Stimulated activated naive B cell treated with anti-CD40 and anti-IgM and Interleukin-4, amounts not matched to agents 10 μg/mL and 1 μg/mL and 100 μg/mL, for 72 hours (primary cell): ENCODE measurements around the gene MKLN1.

Experiments used
- ATAC-seq, 2 donors: fragments of 150-1000 bp; cut with Tn5 transposase; replicated peaks; 2 replicates each; pipeline ENCODE4 v1.10.0; 2021; ENCODE audit warnings: moderate library complexity in 1 of 2
- DNase-seq: peaks from one replicate; pipeline ENCODE4 v3.0.0; 2021
- H3K27ac Mint-ChIP-seq: one replicate; pipeline ENCODE4 v1.8.0; 2022; ENCODE audit warnings: mild to moderate bottlenecking, mixed read lengths
- H3K27me3 Mint-ChIP-seq, 2 donors: one replicate each; pipeline ENCODE4 v1.8.0; 2022; ENCODE audit warnings: mixed read lengths in 2 of 2
- H3K36me3 Mint-ChIP-seq, 2 donors: one replicate each; pipeline ENCODE4 v1.8.0; 2022; ENCODE audit warnings: mixed read lengths in 2 of 2, mild to moderate bottlenecking in 1 of 2
- H3K4me1 Mint-ChIP-seq, 2 donors: one replicate each; pipeline ENCODE4 v1.8.0; 2022; ENCODE audit warnings: mixed read lengths in 2 of 2, mild to moderate bottlenecking in 1 of 2
- H3K4me3 Mint-ChIP-seq, 2 donors: one replicate each; pipeline ENCODE4 v1.8.0; 2022; ENCODE audit warnings: mild to moderate bottlenecking in 2 of 2, mixed read lengths in 2 of 2, moderate library complexity in 1 of 2
- H3K9me3 Mint-ChIP-seq, 2 donors: one replicate each; pipeline ENCODE4 v1.8.0; 2022; ENCODE audit warnings: mixed read lengths in 2 of 2, mild to moderate bottlenecking in 1 of 2

MKLN1 gene

DNA sequence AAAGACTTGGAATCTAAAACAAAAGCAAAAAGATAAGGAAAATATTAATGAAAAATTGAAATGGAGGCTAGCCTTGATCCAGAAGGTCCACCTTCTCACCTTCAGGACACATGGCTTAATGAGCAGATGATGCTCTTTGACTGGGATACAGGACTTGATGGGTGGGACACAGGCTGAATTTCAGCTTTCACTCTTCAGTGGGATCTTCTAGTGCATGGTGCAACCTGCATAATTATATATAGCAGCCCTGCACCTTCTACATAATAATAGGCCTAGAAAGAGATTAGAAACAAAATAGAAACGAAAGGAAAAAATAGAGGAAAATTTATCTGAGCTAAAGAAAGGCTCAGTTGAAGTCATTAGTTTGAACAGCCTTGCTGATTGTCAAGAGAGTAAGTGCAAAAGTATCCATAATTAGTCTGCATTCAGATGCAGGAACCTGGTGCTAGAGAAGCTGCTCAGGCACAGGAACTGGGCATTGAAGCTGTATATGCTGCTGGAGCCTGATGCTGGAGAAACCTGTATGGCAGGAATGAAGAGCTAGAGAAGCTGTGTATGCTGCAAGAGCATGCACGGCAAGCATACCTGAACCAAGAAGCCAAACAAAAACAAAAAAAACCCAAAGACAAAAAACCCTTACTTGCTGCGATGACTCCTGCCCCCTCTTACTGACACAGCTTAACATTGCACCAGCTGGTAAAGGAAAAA lies 19.4 kb downstream of the MKLN1 start:
- Mint-ChIP-seq H3K9me3 (no peaks in the 10 kb centered on the region), H3K27me3 (no peaks in the 10 kb centered on the region), H3K4me1 (peaks cover 10 to 24% of the 10 kb centered on the region in 2 donors), H3K4me3 (no peak overlapping the region), H3K36me3 (peaks cover 6 to 20% of the 10 kb centered on the region in 2 donors), H3K27ac (no peak overlapping the region)
- no peak for DNase-seq
- ATAC-seq = no peak

DNA sequence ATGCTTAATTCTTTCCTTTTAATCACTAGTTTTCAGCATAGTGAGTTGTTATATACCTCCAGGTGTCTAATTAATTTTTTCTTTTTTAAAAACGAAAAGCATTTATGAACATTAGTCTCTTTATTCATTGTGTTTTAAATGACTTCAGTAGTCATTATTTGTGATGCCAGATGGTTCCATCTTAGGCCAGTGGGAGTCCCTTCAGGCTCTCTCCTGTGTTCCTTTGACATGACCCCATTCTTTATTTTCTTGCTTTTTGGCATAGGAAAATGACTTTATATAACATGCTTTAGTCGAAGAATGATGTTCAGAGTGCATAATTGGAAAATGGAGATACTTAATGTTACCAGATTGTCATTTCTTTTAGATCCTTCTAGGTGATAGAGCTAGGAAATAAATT lies 24.4 kb downstream of the MKLN1 start:
- H3K4me1 Mint-ChIP-seq = peaks cover 23 to 41% of the 10 kb centered on the region in 2 donors
- no peaks in the 10 kb centered on the region for H3K9me3 Mint-ChIP-seq
- DNase-seq (no peak), ATAC-seq (no peak)
- no peak overlapping the region for H3K4me3 Mint-ChIP-seq
- no peaks in the 10 kb centered on the region for H3K27me3 Mint-ChIP-seq
- H3K36me3 Mint-ChIP-seq = peaks cover 11 to 35% of the 10 kb centered on the region in 2 donors
- no peak overlapping the region for H3K27ac Mint-ChIP-seq

DNA sequence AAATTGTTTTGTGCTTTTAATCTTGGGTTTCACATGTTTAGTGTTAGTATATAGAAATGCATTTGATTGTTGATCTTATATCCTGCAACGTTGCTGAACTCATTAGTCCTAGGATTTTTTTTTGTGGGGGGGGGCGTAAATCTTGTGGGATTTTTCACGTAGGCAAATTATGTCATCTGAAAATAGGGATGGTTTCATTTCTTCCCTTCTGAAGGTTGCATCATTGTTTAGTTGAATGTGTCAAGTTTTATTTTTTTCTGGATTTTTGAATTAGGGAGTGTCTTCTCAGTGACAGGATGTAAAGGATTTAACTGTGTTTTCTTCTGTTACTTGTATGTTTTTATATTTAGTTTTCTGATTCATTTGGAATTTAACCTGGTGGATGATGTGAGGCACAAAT lies 26.7 kb downstream of the MKLN1 start:
- no peaks in the 10 kb centered on the region for H3K9me3 Mint-ChIP-seq
- H3K27ac Mint-ChIP-seq = no peak overlapping the region
- ATAC-seq (no peak), DNase-seq (no peak)
- H3K4me1 Mint-ChIP-seq = peaks cover 36 to 53% of the 10 kb centered on the region in 2 donors
- no peaks in the 10 kb centered on the region for H3K27me3 Mint-ChIP-seq
- H3K36me3 Mint-ChIP-seq = peaks cover 7 to 36% of the 10 kb centered on the region in 2 donors
- no peak overlapping the region for H3K4me3 Mint-ChIP-seq

- Mint-ChIP-seq H3K4me3 (no peak overlapping the region), H3K36me3 (peaks cover 4 to 24% of the 10 kb centered on the region in 2 donors), H3K9me3 (no peaks in the 10 kb centered on the region), H3K4me1 (peaks cover 39 to 71% of the 10 kb centered on the region in 2 donors), H3K27me3 (no peaks in the 10 kb centered on the region), H3K27ac (no peak overlapping the region)
- no peak for ATAC-seq
- no peak for DNase-seq
Measured at GRCh38 chr7:131355917-131356777, 28.5 kb downstream of the MKLN1 start.

- no peaks in the 10 kb centered on the region for H3K27me3 Mint-ChIP-seq
- no peak overlapping the region for H3K27ac Mint-ChIP-seq
- peaks cover 42 to 78% of the 10 kb centered on the region in 2 donors for H3K4me1 Mint-ChIP-seq
- H3K4me3 Mint-ChIP-seq = no peak overlapping the region
- no peak for ATAC-seq
- H3K36me3 Mint-ChIP-seq = peaks cover 4 to 19% of the 10 kb centered on the region in 2 donors
- no peak for DNase-seq
- no peaks in the 10 kb centered on the region for H3K9me3 Mint-ChIP-seq
Measured at GRCh38 chr7:131357282-131357880, 29.7 kb downstream of the MKLN1 start.

- H3K4me3 Mint-ChIP-seq = no peak overlapping the region
- H3K27ac Mint-ChIP-seq = no peak overlapping the region
- no peak for ATAC-seq
- no peaks in the 10 kb centered on the region for H3K9me3 Mint-ChIP-seq
- H3K4me1 Mint-ChIP-seq = peaks cover 42 to 75% of the 10 kb centered on the region in 2 donors
- H3K36me3 Mint-ChIP-seq = peaks cover 2 to 15% of the 10 kb centered on the region in 2 donors
- no peaks in the 10 kb centered on the region for H3K27me3 Mint-ChIP-seq
- DNase-seq = no peak
Measured at GRCh38 chr7:131358636-131359035, 31.0 kb downstream of the MKLN1 start.

GRCh38 chr7:131359136-131359776 lies 31.6 kb downstream of the MKLN1 start:
- H3K27me3 Mint-ChIP-seq = no peaks in the 10 kb centered on the region
- H3K27ac Mint-ChIP-seq = no peak overlapping the region
- ATAC-seq (no peak), DNase-seq (no peak)
- H3K4me1 Mint-ChIP-seq = peaks cover 41 to 73% of the 10 kb centered on the region in 2 donors
- H3K4me3 Mint-ChIP-seq = peak overlapping the region; percentile 22 to 44
- H3K36me3 Mint-ChIP-seq = peaks cover 2 to 12% of the 10 kb centered on the region in 2 donors
- H3K9me3 Mint-ChIP-seq = no peaks in the 10 kb centered on the region

DNA sequence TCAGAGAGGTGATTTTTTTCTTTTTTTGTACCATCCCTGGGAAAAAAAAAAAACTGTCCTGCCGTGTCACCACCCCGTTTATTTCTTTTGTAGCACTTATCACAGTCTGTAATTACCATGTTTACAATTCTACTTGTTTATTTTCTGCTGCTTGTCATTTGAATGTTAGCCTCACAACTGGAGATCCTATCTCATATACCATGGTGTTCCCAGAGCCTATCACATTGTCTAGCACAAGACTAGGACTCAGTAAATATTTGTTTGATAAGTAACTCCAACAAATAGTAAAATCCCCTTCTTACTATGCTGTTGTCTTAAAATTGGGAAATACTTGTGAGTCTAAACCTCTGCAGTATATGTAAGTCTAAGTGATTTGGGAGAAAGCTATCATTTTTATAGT lies 36.0 kb downstream of the MKLN1 start:
- Mint-ChIP-seq H3K27ac (peak overlapping the region; percentile 39), H3K9me3 (peaks cover 2 to 9% of the 10 kb centered on the region in 2 donors), H3K36me3 (peaks cover 7 to 25% of the 10 kb centered on the region in 2 donors), H3K27me3 (no peaks in the 10 kb centered on the region), H3K4me1 (peaks cover 41 to 80% of the 10 kb centered on the region in 2 donors), H3K4me3 (no peak overlapping the region)
- DNase-seq (no peak), ATAC-seq (no peak)

DNA sequence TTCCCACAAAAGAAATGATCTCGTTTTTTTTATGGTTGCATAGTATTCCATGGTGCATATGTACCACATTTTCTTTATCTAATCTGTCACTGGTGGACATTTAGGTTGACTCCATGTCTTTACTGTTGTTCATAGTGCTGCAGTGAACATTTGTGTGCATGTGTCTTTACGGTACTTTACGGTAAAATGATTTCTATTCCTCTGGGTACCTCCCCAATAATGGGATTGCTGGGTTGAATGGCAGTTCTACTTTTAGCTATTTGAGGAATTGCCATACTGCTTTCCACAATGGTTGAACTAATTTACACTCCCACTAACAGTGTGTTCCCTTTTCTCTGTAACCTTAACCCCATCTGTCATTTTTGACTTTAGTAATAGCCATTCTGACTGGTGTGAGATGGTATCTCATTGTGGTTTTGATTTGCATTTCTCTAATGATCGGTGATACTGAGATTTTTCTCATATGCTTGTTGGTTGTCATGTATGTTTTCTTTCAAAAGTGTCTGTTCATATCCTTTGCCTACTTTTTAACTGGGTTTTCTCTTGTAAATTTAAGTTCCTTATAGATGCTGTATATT lies 37.2 kb downstream of the MKLN1 start:
- Mint-ChIP-seq H3K27me3 (no peaks in the 10 kb centered on the region), H3K36me3 (peaks cover 7 to 23% of the 10 kb centered on the region in 2 donors), H3K9me3 (peaks cover 2 to 9% of the 10 kb centered on the region in 2 donors), H3K4me3 (no peak overlapping the region), H3K4me1 (peaks cover 34 to 69% of the 10 kb centered on the region in 2 donors), H3K27ac (no peak overlapping the region)
- ATAC-seq (peak; percentile 73 to 74), DNase-seq (no peak)

DNA sequence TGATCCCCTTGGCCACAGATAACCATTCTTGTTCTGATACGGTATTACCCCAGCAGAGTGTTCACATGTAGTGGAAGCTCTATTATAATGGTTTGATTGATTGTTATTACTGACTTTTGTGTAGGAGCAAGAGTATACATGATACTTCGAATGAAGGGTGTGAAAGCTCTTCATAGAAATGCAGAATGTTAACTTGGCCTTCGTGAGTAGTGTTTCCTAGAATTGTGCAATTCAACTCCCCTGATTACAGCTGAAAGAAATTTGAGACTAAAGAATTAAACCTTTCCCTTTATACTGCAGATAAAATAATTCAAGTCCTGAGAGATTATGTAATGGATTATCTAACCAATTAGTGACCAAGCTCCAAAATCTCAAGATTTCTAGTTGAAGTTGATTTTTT lies 38.2 kb downstream of the MKLN1 start:
- DNase-seq = no peak
- Mint-ChIP-seq H3K4me3 (no peak overlapping the region), H3K9me3 (peaks cover 2 to 9% of the 10 kb centered on the region in 2 donors), H3K4me1 (peaks cover 38 to 69% of the 10 kb centered on the region in 2 donors), H3K27me3 (no peaks in the 10 kb centered on the region), H3K27ac (no peak overlapping the region), H3K36me3 (peaks cover 7 to 23% of the 10 kb centered on the region in 2 donors)
- ATAC-seq = no peak

GRCh38 chr7:131369354-131369753 lies 41.7 kb downstream of the MKLN1 start:
- Mint-ChIP-seq H3K4me3 (no peak overlapping the region), H3K27ac (no peak overlapping the region), H3K27me3 (no peaks in the 10 kb centered on the region), H3K36me3 (peaks cover 11 to 22% of the 10 kb centered on the region in 2 donors), H3K9me3 (peaks cover 2 to 9% of the 10 kb centered on the region in 2 donors), H3K4me1 (peaks cover 36 to 72% of the 10 kb centered on the region in 2 donors)
- no peak for DNase-seq
- ATAC-seq = peak; percentile 42 to 67

DNA sequence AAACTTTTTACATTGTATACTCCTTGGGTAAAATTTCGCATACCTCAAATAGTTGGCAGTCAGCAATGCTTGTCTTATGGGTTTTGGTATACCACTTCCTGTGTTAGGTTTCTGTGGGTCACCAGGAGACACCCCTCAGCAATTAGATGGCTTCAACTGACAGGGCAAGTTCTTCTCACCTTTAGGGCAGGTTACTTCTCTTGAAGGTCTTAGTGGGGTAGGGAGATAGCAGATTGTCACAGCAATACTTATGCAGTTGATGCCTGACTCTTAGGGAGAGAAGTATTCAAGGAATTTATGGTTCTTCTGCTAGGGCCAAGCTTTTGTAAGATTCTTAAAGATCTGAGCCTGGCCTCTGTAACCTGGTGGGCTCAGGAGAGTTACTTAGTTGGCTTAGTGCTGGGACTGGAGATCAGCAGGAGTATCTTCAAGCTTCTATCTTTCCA lies 42.9 kb downstream of the MKLN1 start:
- H3K36me3 Mint-ChIP-seq = peaks cover 6 to 12% of the 10 kb centered on the region in 2 donors
- H3K4me1 Mint-ChIP-seq = peaks cover 27 to 63% of the 10 kb centered on the region in 2 donors
- H3K27ac Mint-ChIP-seq = no peak overlapping the region
- ATAC-seq = peak; percentile 83 to 88
- no peak overlapping the region for H3K4me3 Mint-ChIP-seq
- H3K9me3 Mint-ChIP-seq = peaks cover 2 to 4% of the 10 kb centered on the region in 2 donors
- no peaks in the 10 kb centered on the region for H3K27me3 Mint-ChIP-seq
- peak; percentile 8 for DNase-seq

- H3K9me3 Mint-ChIP-seq = peaks cover 2 to 4% of the 10 kb centered on the region in 2 donors
- peaks cover 27 to 54% of the 10 kb centered on the region in 2 donors for H3K4me1 Mint-ChIP-seq
- peaks cover 6 to 12% of the 10 kb centered on the region in 2 donors for H3K36me3 Mint-ChIP-seq
- no peak overlapping the region for H3K27ac Mint-ChIP-seq
- no peak for DNase-seq
- H3K27me3 Mint-ChIP-seq = no peaks in the 10 kb centered on the region
- H3K4me3 Mint-ChIP-seq = no peak overlapping the region
- ATAC-seq = no peak
Measured at GRCh38 chr7:131371411-131371810, 43.7 kb downstream of the MKLN1 start.
